H9 (cell line): ENCODE results near the gene SERPINB13. TPM values are rescaled to one million over a fixed set of nuclear protein-coding genes. Genes with fewer than 3 reads are reported as not detected.

Source experiments
- DNase-seq: peaks from one replicate; pipeline ENCODE4 v3.0.0-alpha.2; 2017
- H2AFZ ChIP-seq: one replicate; pipeline ENCODE4 v1.6.1; 2013; ENCODE audit warnings: mild to moderate bottlenecking, low read length, control low read depth, moderate library complexity
- H2AK5ac ChIP-seq: 2 replicates; pipeline ENCODE4 v1.6.1; 2013; ENCODE audit warnings: low read length, control low read depth, mixed read lengths; ENCODE audit not compliant: insufficient read length
- H2BK120ac ChIP-seq: one replicate; pipeline ENCODE4 v1.6.1; 2013; ENCODE audit warnings: low read depth, mild to moderate bottlenecking, low read length, control low read depth, inconsistent platforms; ENCODE audit not compliant: poor library complexity, severe bottlenecking
- H2BK12ac ChIP-seq: 2 replicates; pipeline ENCODE4 v1.6.1; 2013; ENCODE audit warnings: low read length, control low read depth, mixed read lengths, low read depth; ENCODE audit not compliant: insufficient read length
- H2BK15ac ChIP-seq: 2 replicates; pipeline ENCODE4 v1.6.1; 2013; ENCODE audit warnings: low read depth, low read length, control low read depth
- H2BK20ac ChIP-seq: one replicate; pipeline ENCODE4 v1.6.1; 2013; ENCODE audit warnings: low read depth, mild to moderate bottlenecking, low read length, control low read depth, inconsistent platforms; ENCODE audit not compliant: poor library complexity, severe bottlenecking
- H2BK5ac ChIP-seq: 2 replicates; pipeline ENCODE4 v1.6.1; 2013; ENCODE audit warnings: low read length, control low read depth, mixed read lengths; ENCODE audit not compliant: insufficient read length
- H3K14ac ChIP-seq: 2 replicates; pipeline ENCODE4 v1.6.1; 2013; ENCODE audit warnings: low read length, control low read depth; ENCODE audit not compliant: insufficient read depth
- H3K18ac ChIP-seq: 2 replicates; pipeline ENCODE4 v1.6.1; 2013; ENCODE audit warnings: low read depth, mild to moderate bottlenecking, mixed read lengths, low read length, control low read depth; ENCODE audit not compliant: insufficient read length
- H3K23ac ChIP-seq: 2 replicates; pipeline ENCODE4 v1.6.1; 2013; ENCODE audit warnings: low read length, control low read depth, mixed read lengths, low read depth; ENCODE audit not compliant: insufficient read length
- H3K23me2 ChIP-seq: 2 replicates; pipeline ENCODE4 v1.6.1; 2013; ENCODE audit warnings: low read depth, mild to moderate bottlenecking, mixed read lengths, low read length, control low read depth; ENCODE audit not compliant: insufficient read length, poor library complexity, severe bottlenecking
- H3K27ac ChIP-seq: 2 replicates; pipeline ENCODE4 v1.5.1; 2013; ENCODE audit warnings: low read length, control low read depth, mixed read lengths, low read depth; ENCODE audit not compliant: insufficient read length
- H3K27me3 ChIP-seq: 2 replicates; pipeline ENCODE4 v1.6.1; 2013; ENCODE audit warnings: low read length, control low read depth, inconsistent platforms; ENCODE audit not compliant: insufficient read depth
- H3K4ac ChIP-seq: 2 replicates; pipeline ENCODE4 v1.6.1; 2013; ENCODE audit warnings: low read depth, mild to moderate bottlenecking, control low read depth, inconsistent platforms, low read length, moderate library complexity
- H3K4me1 ChIP-seq: 2 replicates; pipeline ENCODE4 v1.6.1; 2013; ENCODE audit warnings: low read length, control low read depth, inconsistent platforms; ENCODE audit not compliant: insufficient read depth
- H3K4me2 ChIP-seq: 2 replicates; pipeline ENCODE4 v1.6.1; 2013; ENCODE audit warnings: low read length, control low read depth, mixed read lengths; ENCODE audit not compliant: insufficient read length, insufficient read depth
- H3K56ac ChIP-seq: 2 replicates; pipeline ENCODE4 v1.6.1; 2013; ENCODE audit warnings: low read depth, mild to moderate bottlenecking, mixed read lengths, low read length, control low read depth; ENCODE audit not compliant: insufficient read length
- H3K79me1 ChIP-seq: 2 replicates; pipeline ENCODE4 v1.6.1; 2013; ENCODE audit warnings: low read depth, mild to moderate bottlenecking, moderate library complexity, low read length, control low read depth, inconsistent platforms; ENCODE audit not compliant: insufficient read depth, poor library complexity, severe bottlenecking
- H3K79me2 ChIP-seq: 2 replicates; pipeline ENCODE4 v1.6.1; 2013; ENCODE audit warnings: low read length, control low read depth, inconsistent platforms; ENCODE audit not compliant: insufficient read depth
- H3K9ac ChIP-seq: 2 replicates; pipeline ENCODE4 v1.6.1; 2013; ENCODE audit warnings: low read length, control low read depth, mixed read lengths; ENCODE audit not compliant: insufficient read length; ENCODE audit errors: extremely low read depth
- H3K9me3 ChIP-seq: one replicate; pipeline ENCODE4 v1.6.1; 2013; ENCODE audit warnings: low read depth, low read length, inconsistent platforms; ENCODE audit not compliant: control insufficient read depth
- H3T11ph ChIP-seq: one replicate; pipeline ENCODE4 v1.6.1; 2013; ENCODE audit warnings: mild to moderate bottlenecking, low read length, control low read depth, inconsistent platforms
- H4K20me1 ChIP-seq: one replicate; pipeline ENCODE4 v1.6.1; 2013; ENCODE audit not compliant: control insufficient read depth, insufficient read length, insufficient read depth
- H4K5ac ChIP-seq: 2 replicates; pipeline ENCODE4 v1.6.1; 2013; ENCODE audit warnings: low read depth, mild to moderate bottlenecking, mixed read lengths, low read length, control low read depth; ENCODE audit not compliant: insufficient read length
- H4K8ac ChIP-seq: replicated peaks from 2 replicates; pipeline ENCODE4 v1.6.1; 2013; ENCODE audit warnings: low read length, control low read depth, mixed read lengths, low read depth; ENCODE audit not compliant: insufficient read length
- H4K91ac ChIP-seq: 2 replicates; pipeline ENCODE4 v1.6.1; 2013; ENCODE audit warnings: low read depth, mild to moderate bottlenecking, moderate library complexity, mixed read lengths, low read length, control low read depth; ENCODE audit not compliant: insufficient read length
- H3K27ac Mint-ChIP-seq, 3 experiments: 2 replicates in 2 of 3; 3 replicates in 1 of 3; pipeline ENCODE4 v1.8.0; 2020 to 2021; ENCODE audit warnings: mixed read lengths in 3 of 3, mild to moderate bottlenecking in 1 of 3, moderate library complexity in 1 of 3
- H3K27me3 Mint-ChIP-seq: 2 replicates; pipeline ENCODE4 v1.8.0; 2021; ENCODE audit warnings: low read depth, mild to moderate bottlenecking, moderate library complexity, mixed read lengths
- H3K36me3 Mint-ChIP-seq, 3 experiments: 2 replicates in 2 of 3; 3 replicates in 1 of 3; pipeline ENCODE4 v1.8.0; 2020 to 2021; ENCODE audit warnings: low read depth in 3 of 3, mixed read lengths in 3 of 3; ENCODE audit not compliant: insufficient read depth in 1 of 3
- H3K4me1 Mint-ChIP-seq, 2 experiments: 2 replicates each; pipeline ENCODE4 v1.8.0; 2020; ENCODE audit warnings: mixed read lengths in 2 of 2
- H3K4me3 Mint-ChIP-seq, 2 experiments: 2 replicates in 1 of 2; 3 replicates in 1 of 2; pipeline ENCODE4 v1.8.0; 2020 to 2021; ENCODE audit warnings: mild to moderate bottlenecking in 2 of 2, mixed read lengths in 2 of 2, moderate library complexity in 1 of 2
- H3K9me3 Mint-ChIP-seq, 2 experiments: 2 replicates in 1 of 2; 3 replicates in 1 of 2; pipeline ENCODE4 v1.8.0; 2020; ENCODE audit warnings: mild to moderate bottlenecking in 2 of 2, mixed read lengths in 2 of 2, moderate library complexity in 1 of 2
- CTCF ChIP-seq: fragments of 200-600 bp; sonication (generic); conservative IDR thresholded peaks from 3 replicates; pipeline ENCODE4 v1.8.0; 2021; ENCODE audit warnings: antibody characterized with exemption, mild to moderate bottlenecking
- WGBS: extraction: QIAGEN DNeasy Blood & Tissue Kit; methylation state at CpG from one replicate; pipeline ENCODE4 v1.1.7; 2013; ENCODE audit warnings: missing lambda C conversion rate, low lambda C conversion rate, mixed read lengths; ENCODE audit not compliant: insufficient read length; ENCODE audit errors: extremely low coverage; 5-methylcytosine and 5-hydroxymethylcytosine counted together
- total RNA-seq: library from RNA; stranded (reverse); gene quantifications from 2 replicates; pipeline ENCODE4 v1.2.1, GENCODE V29; 2021

SERPINB13 gene
- total RNA-seq, 1 experiment from 2014 or later: not detected

- H3K4me2 ChIP-seq: no peak overlapping the region
- H2BK120ac ChIP-seq: no peak overlapping the region
- no peak overlapping the region for H4K91ac ChIP-seq
- no peak overlapping the region for H2BK20ac ChIP-seq
- no peaks in the 10 kb centered on the region for H3K79me2 ChIP-seq
- no peaks in the 10 kb centered on the region for H3K36me3 Mint-ChIP-seq
- H3K56ac ChIP-seq: no peak overlapping the region
- no peaks in the 10 kb centered on the region for H3K9me3 Mint-ChIP-seq
- no peak overlapping the region for H3K27ac Mint-ChIP-seq
- H3K27me3 ChIP-seq: no peaks in the 10 kb centered on the region
- H3K9me3 ChIP-seq: no peaks in the 10 kb centered on the region
- no peak for DNase-seq
- H2BK15ac ChIP-seq: no peak overlapping the region
- no peak overlapping the region for H2AK5ac ChIP-seq
- no peak overlapping the region for H3K23ac ChIP-seq
- H4K5ac ChIP-seq: no peak overlapping the region
- no peak overlapping the region for H4K8ac ChIP-seq
- no peak overlapping the region for H3K9ac ChIP-seq
- no peaks in the 10 kb centered on the region for H4K20me1 ChIP-seq
- H3K14ac ChIP-seq: no peak overlapping the region
- no peak overlapping the region for H3K27ac ChIP-seq
- H3T11ph ChIP-seq: no peak overlapping the region
- no peaks in the 10 kb centered on the region for H3K79me1 ChIP-seq
- H3K27me3 Mint-ChIP-seq: no peaks in the 10 kb centered on the region; the same call in 1 of the 2 replicates
- no peaks in the 10 kb centered on the region for H3K4me1 ChIP-seq
- no peak overlapping the region for H3K4ac ChIP-seq
- WGBS: no CpG with 5 or more reads among the region's 3 CpGs
- H3K4me1 Mint-ChIP-seq: peaks cover 4 to 7% of the 10 kb centered on the region in 2 experiments; a peak in 3 of 4 replicates
- H3K4me3 Mint-ChIP-seq: no peak overlapping the region
- no peak overlapping the region for H2BK5ac ChIP-seq
- H2AFZ ChIP-seq: no peak overlapping the region
- no peak overlapping the region for H2BK12ac ChIP-seq
- no peaks in the 10 kb centered on the region for H3K23me2 ChIP-seq
- TF ChIP-seq CTCF: no peak
- H3K18ac ChIP-seq: no peak overlapping the region
These were observed 4.0 kb downstream of the SERPINB13 start for GRCh38 chr18:63590966-63591695.
